ENCODE results near the gene CRB2.

- TF ChIP-seq CTCF (conservative IDR thresholded peaks at IDR 0.05 in 1 of 2, IDR thresholded peaks at IDR 0.05 in 1 of 2; ENCODE audit: low read depth in 1 of 2, low read length in 2 of 2) (no peak), EZH2 (IDR thresholded peaks at IDR 0.05; ENCODE audit: low read length, missing control alignments) (no peak)
Measured at GRCh38 chr9:123370526-123371227, 14.7 kb downstream of the CRB2 start.

All from fibroblast of lung (primary cell).